ENCODE data around the gene SVIP. TPM values are rescaled to one million over a fixed set of nuclear protein-coding genes. Genes with fewer than 3 reads are reported as not detected.

Gene SVIP
- polyA plus RNA-seq, 4 donors = 10.6 to 29.3 (median 13.1) TPM

- FAIRE-seq = no peak
- no peaks in the 10 kb centered on the region for H3K4me1 ChIP-seq (ENCODE audit: control insufficient read depth in 3 of 3, insufficient read depth in 2 of 3, low read depth in 1 of 3, low read length in 2 of 3)
- no peaks in the 10 kb centered on the region for H3K27me3 ChIP-seq (ENCODE audit: control insufficient read depth in 3 of 3, insufficient read depth in 3 of 3, low read length in 3 of 3)
- DNase-seq = no peak
- no peak overlapping the region for H3K27ac ChIP-seq (ENCODE audit: low read depth in 1 of 3, low read length in 2 of 3)
- no peak overlapping the region for H3K4me3 ChIP-seq (ENCODE audit: low read depth in 1 of 3, low read length in 3 of 3)
- no peaks in the 10 kb centered on the region for H3K9me3 ChIP-seq (ENCODE audit: control insufficient read depth in 2 of 2, insufficient read depth in 1 of 2, low read depth in 1 of 2, low read length in 1 of 2)
- no peaks in the 10 kb centered on the region for H3K36me3 ChIP-seq (ENCODE audit: control insufficient read depth in 3 of 3, insufficient read depth in 2 of 3, low read depth in 1 of 3, low read length in 3 of 3)
- 74 to 92% (median 85%) methylated on average over 1 of the region's 1 CpG for WGBS, 3 donors
Measured at GRCh38 chr11:22769081-22769480, 60.5 kb downstream of the SVIP start.

Other genes with a start within 250 kb of the SVIP start
- gene FANCF, start 204.0 kb downstream of the SVIP start, polyA plus RNA-seq = 10 to 100 TPM in 3 of 4 donors, 1 to 10 TPM in 1; 6.2 to 16.3 (median 13.0) TPM
- 1 to 10 TPM; 2.4 to 7.2 (median 2.9) TPM for gene GAS2, start 163.2 kb downstream of the SVIP start, polyA plus RNA-seq
- gene CCDC179, start 30.7 kb upstream of the SVIP start, polyA plus RNA-seq = not detected

All from small intestine (tissue), 7 donors.